ENCODE measurements around the gene ACVRL1.

ACVRL1 gene

DNA sequence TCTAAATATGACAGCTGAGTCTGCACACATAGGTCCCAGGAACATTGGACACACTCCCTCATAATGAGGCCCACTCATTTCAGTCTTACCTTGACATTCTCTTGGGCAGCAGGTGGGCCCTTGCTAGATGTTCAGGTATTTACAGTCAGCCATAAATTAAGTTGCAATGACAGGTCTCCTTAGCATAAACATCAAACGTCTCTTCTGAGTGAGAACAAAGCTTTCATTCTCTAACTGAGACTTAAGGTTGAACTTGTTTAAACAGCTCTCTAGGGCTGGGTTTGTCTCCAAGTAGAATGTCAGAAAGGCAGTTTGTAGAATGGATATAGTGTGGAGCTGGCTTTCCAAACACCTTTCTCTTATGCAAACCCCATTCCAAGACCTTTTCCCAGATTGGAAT, 54.5 kb downstream of the ACVRL1 start:
- H3K27ac ChIP-seq (ENCODE audit: low read depth, low read length, poor library complexity, severe bottlenecking): no peak overlapping the region
- H3K4me3 ChIP-seq (ENCODE audit: low read depth, low read length, poor library complexity, severe bottlenecking): no peak overlapping the region
- H4K20me1 ChIP-seq (ENCODE audit: insufficient read depth, low read length): no peaks in the 10 kb centered on the region

DNA sequence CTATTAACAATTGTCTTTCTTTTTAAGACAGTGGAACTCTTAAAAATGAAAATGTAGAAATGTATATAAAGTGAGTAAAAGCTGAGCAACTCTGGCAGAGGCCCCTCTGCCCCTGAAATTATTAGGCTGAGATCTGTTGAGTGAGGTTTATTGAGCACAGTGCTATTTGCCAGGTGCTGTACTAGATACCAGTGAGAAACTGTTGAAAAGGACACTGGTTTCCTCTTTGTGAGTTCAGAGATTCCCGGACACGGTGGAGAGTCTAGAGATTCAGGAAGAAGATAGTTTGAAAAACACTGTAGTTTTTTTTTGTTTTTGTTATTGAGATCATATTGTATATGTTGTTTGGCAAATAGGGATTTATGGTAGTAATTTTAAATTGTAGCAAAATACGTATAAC, 55.4 kb downstream of the ACVRL1 start:
- no peaks in the 10 kb centered on the region for H3K36me3 ChIP-seq (ENCODE audit: insufficient read depth, low read length)
- no peaks in the 10 kb centered on the region for H3K79me2 ChIP-seq (ENCODE audit: insufficient read depth, low read length)
- H3K27me3 ChIP-seq (ENCODE audit: insufficient read depth, low read length): peaks cover 3% of the 10 kb centered on the region; the same call in 1 of the 2 replicates
- H3F3A ChIP-seq (ENCODE audit: insufficient read depth, low read length): no peaks in the 10 kb centered on the region
- H3K4me2 ChIP-seq (ENCODE audit: low read length): no peak overlapping the region
- H3K9me2 ChIP-seq (ENCODE audit: low read depth, low read length): no peaks in the 10 kb centered on the region
- H2AFZ ChIP-seq (ENCODE audit: low read length): no peak overlapping the region
- TF ChIP-seq, protein P1, sequence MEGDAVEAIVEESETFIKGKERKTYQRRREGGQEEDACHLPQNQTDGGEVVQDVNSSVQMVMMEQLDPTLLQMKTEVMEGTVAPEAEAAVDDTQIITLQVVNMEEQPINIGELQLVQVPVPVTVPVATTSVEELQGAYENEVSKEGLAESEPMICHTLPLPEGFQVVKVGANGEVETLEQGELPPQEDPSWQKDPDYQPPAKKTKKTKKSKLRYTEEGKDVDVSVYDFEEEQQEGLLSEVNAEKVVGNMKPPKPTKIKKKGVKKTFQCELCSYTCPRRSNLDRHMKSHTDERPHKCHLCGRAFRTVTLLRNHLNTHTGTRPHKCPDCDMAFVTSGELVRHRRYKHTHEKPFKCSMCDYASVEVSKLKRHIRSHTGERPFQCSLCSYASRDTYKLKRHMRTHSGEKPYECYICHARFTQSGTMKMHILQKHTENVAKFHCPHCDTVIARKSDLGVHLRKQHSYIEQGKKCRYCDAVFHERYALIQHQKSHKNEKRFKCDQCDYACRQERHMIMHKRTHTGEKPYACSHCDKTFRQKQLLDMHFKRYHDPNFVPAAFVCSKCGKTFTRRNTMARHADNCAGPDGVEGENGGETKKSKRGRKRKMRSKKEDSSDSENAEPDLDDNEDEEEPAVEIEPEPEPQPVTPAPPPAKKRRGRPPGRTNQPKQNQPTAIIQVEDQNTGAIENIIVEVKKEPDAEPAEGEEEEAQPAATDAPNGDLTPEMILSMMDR (IDR thresholded peaks at IDR 0.05; ENCODE audit: low read length): no peak
- no peak for TF ChIP-seq EZH2 (IDR thresholded peaks at IDR 0.05; ENCODE audit: borderline replicate concordance, low read length)
- no peak overlapping the region for H3K27ac ChIP-seq (ENCODE audit: low read depth, low read length, poor library complexity, severe bottlenecking)
- H3K4me1 ChIP-seq (ENCODE audit: insufficient read depth, low read length, severe bottlenecking): no peaks in the 10 kb centered on the region
- no peak overlapping the region for H3K4me3 ChIP-seq (ENCODE audit: low read depth, low read length, poor library complexity, severe bottlenecking)
- no peaks in the 10 kb centered on the region for H3K9me3 ChIP-seq (ENCODE audit: low read length)
- no peak overlapping the region for H3K9ac ChIP-seq (ENCODE audit: low read length)
- H4K20me1 ChIP-seq (ENCODE audit: insufficient read depth, low read length): no peaks in the 10 kb centered on the region

More for the DNA sequence above, 54.5 kb downstream of the ACVRL1 start:
- peaks cover 3% of the 10 kb centered on the region; the same call in 1 of the 2 replicates for H3K27me3 ChIP-seq (ENCODE audit: insufficient read depth, low read length)
- no peak overlapping the region for H2AFZ ChIP-seq (ENCODE audit: low read length)
- no peak overlapping the region for H3K9ac ChIP-seq (ENCODE audit: low read length)
- H3K4me1 ChIP-seq (ENCODE audit: insufficient read depth, low read length, severe bottlenecking): no peaks in the 10 kb centered on the region
- no peaks in the 10 kb centered on the region for H3K9me2 ChIP-seq (ENCODE audit: low read depth, low read length)
- no peak for TF ChIP-seq EZH2 (IDR thresholded peaks at IDR 0.05; ENCODE audit: borderline replicate concordance, low read length)
- TF ChIP-seq, protein P1 (IDR thresholded peaks at IDR 0.05; ENCODE audit: low read length): no peak
- H3K79me2 ChIP-seq (ENCODE audit: insufficient read depth, low read length): no peaks in the 10 kb centered on the region
- H3K9me3 ChIP-seq (ENCODE audit: low read length): no peaks in the 10 kb centered on the region
- no peaks in the 10 kb centered on the region for H3F3A ChIP-seq (ENCODE audit: insufficient read depth, low read length)
- no peak overlapping the region for H3K4me2 ChIP-seq (ENCODE audit: low read length)
- no peaks in the 10 kb centered on the region for H3K36me3 ChIP-seq (ENCODE audit: insufficient read depth, low read length)

DNA sequence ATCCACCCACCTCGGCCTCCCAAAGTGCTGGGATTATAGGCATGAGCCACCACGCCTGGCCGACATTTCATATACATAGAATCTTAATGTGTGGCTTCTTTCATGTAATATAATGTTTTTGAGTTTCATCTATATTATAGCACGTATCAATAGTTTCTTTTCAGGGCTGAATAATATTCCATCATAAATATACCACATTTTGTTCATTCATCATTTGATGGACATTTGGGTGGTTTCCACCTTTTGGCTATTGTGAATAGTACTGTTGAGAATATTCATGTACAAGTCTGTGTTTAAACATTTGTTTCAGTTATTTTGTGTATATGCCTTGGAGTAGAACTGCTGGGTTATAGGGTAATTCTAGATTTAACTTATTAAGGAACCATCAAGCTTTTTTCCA, 56.2 kb downstream of the ACVRL1 start:
- no peaks in the 10 kb centered on the region for H3K4me1 ChIP-seq (ENCODE audit: insufficient read depth, low read length, severe bottlenecking)
- no peaks in the 10 kb centered on the region for H3K9me2 ChIP-seq (ENCODE audit: low read depth, low read length)
- H3F3A ChIP-seq (ENCODE audit: insufficient read depth, low read length): no peaks in the 10 kb centered on the region
- no peak for TF ChIP-seq EZH2 (IDR thresholded peaks at IDR 0.05; ENCODE audit: borderline replicate concordance, low read length)
- TF ChIP-seq, protein P1 (IDR thresholded peaks at IDR 0.05; ENCODE audit: low read length): no peak
- peaks cover 3% of the 10 kb centered on the region; the same call in 1 of the 2 replicates for H3K27me3 ChIP-seq (ENCODE audit: insufficient read depth, low read length)
- no peaks in the 10 kb centered on the region for H3K9me3 ChIP-seq (ENCODE audit: low read length)
- H3K4me2 ChIP-seq (ENCODE audit: low read length): no peak overlapping the region
- no peak overlapping the region for H3K27ac ChIP-seq (ENCODE audit: low read depth, low read length, poor library complexity, severe bottlenecking)
- H2AFZ ChIP-seq (ENCODE audit: low read length): no peak overlapping the region
- H3K4me3 ChIP-seq (ENCODE audit: low read depth, low read length, poor library complexity, severe bottlenecking): no peak overlapping the region
- no peak overlapping the region for H3K9ac ChIP-seq (ENCODE audit: low read length)
- no peaks in the 10 kb centered on the region for H3K36me3 ChIP-seq (ENCODE audit: insufficient read depth, low read length)
- no peaks in the 10 kb centered on the region for H3K79me2 ChIP-seq (ENCODE audit: insufficient read depth, low read length)
- H4K20me1 ChIP-seq (ENCODE audit: insufficient read depth, low read length): no peaks in the 10 kb centered on the region

Data from OCI-LY1 (cell line).